Measurements from ENCODE around the gene TRIM46.
"Not testable (repeated sequence)": the region's sequence is repeated elsewhere in the genome, so short reads cannot be mapped to it uniquely, and the experiment has no call there.

Gene TRIM46

DNA sequence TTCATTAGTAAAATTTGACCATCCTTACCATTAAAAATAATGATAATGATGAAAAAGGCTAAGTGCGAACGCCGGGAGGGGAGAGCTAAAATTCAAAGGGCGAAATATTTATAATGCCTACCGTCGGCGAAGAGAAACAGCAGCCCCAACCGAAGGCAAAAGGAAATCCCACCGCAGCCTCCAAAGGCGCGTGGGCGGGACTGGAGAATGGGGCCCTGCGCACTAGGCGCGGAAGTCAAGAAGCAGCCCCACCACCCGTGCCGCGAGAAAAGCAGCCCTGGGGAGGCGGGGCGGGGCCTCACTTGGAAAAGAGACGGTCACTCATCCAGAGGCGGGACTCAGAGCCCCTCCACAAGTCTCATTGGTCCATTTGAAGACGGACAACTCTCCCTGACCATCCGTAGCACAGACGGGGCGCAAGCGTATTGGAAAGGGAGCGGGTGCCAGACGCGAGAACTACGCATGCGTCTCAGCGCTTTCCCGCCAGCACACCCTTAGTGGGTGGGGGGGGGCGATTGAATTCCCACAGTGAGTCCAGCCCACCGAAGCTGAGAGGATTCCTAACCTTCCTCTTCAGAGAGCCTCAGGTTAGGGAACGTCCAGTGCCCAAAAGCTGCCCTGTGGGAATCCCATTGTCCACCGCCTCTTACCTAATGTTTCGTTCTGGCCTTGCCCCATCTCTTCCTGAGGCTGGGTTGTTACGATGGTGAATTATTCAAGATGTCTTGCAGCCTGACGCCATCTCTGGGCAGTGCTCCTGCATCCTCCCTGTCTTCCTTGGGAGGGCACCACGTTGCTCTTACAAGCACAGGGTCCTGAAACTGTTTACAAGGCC is 53.8 kb downstream of the TRIM46 start:
- peak; percentile 98 to 100 for DNase-seq (ENCODE audit: low read depth in 2 of 2)

DNA sequence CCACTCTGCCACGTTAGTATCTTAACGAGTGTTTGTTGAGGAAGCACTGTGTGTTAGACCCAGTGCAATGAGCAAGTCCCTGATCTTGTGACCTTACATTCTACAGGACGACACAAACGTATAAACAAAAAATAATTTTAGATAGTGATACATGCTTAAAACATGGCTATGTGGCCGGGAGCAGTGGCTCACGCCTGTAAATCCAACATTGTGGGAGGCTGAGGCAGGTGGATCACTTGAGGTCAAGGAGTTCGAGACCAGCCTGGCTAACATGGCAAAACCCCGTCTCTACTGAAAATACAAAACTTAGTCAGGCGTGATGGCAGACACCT is 54.4 kb downstream of the TRIM46 start:
- DNase-seq (ENCODE audit: low read depth in 2 of 2) = no peak

DNA sequence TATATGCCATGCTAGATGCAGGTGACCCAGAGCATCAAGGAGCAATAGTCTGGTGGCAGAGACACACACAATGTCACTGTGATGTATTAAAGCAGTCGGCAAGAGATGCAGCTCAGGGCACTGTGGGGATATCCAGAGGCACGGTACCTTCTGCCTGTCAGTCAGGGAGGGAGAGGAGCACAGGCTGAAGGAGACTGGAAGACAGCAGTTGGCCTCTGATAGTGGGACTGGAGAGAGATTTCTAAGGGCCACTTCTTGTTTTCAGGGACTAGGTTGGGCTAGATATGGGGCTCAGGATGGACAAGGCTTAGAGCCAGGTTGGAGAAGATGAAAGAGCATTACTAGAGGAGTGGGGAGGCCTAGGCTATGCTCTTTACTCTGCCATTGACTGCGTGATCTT is 57.7 kb downstream of the TRIM46 start:
- not testable (repeated sequence) for DNase-seq (ENCODE audit: low read depth in 2 of 2)

DNA sequence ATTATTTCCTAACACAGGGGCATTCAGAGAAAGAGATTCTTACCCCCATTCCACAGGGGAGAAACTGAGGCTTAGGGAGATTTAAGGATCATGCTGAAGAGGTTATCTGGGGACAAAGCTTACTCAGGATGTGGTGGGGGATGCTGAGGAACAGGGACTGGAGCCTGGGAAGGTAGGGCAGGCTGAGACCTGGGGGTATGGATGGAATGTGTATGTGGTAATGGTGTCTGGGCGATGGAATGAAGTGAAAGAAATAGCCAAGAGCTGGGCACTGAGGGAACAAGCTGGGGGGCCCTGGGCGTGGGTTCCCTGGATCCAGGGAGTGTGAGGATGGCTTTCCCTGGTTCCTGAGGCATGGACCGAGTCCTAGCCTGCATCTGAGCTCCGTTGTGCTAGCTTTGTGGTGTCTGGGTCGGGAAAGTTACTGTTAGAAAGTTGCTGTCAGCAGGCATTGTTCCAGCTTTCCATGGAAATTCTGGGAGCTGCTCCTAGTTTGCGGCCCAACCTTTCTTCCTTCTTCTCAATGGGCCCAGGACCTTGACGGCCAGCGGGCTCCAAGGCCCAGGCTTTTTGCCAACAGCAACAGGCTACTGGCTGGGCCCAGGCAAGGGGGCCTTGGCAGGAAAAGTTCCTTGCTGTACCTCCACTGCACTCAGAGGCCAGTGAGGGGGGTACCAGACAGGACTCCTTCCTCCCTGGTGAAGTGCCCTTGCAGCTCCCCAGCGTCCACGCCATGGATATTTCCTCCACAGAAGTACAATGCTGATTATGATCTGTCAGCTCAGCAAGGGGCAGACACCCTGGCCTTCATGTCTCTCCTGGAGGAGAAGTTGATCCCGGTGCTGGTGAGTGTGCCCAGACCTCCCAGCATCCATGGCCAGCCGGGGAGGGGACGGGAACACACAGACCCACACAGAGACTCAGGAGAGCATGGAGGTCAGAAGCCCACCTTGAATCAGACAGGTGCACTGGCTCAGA is 58.6 kb downstream of the TRIM46 start:
- not testable (repeated sequence) for DNase-seq (ENCODE audit: low read depth in 2 of 2)

DNA sequence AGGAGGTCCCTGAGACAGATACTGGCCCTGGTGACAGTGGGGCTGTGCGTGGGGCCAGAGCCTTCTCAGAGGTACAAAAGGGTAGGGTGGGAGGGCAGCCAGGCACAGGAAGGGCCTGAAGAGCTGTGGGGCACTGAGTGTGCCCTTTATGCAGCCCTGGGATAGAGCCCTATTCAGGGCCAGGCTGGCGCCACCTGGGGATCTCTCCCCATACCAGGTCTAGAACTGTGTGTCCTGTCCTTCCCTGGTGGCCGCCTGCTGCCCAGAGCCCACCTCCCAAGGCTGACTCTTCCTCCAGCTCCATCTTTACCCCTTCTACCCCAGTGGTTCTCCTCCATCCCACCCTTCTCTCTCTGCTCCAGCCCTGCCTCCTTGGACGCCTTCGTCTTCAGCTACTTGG is 59.9 kb downstream of the TRIM46 start:
- DNase-seq (ENCODE audit: low read depth in 2 of 2) = not testable (repeated sequence)

Measured in stimulated activated CD8-positive, alpha-beta memory T cell treated with anti-CD3 and anti-CD28 coated beads, Interleukin-15, amount 100 ng/mL, for 4 hours (primary cell).